Measurements from ENCODE around the gene CWF19L2.
"Not testable (repeated sequence)": the region's sequence is repeated elsewhere in the genome, so short reads cannot be mapped to it uniquely, and the experiment has no call there.

The CWF19L2 gene

DNA sequence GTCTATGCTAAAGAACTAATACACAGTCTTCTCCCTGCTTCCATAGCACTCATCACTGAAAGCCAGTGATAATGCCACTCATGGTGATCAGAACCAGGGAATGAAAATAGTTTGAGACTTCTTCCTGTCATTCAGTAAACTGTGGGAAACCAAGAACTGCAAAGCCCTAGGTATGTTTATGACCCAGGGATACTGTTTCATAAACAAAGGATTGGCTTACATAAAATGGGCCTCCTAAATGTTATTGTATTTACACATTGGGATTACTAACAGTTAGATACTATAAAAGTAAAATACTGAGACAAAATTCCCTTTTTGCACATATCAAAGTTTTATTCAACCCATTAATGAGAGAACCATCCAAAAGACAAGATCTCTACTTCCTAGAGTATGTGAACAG lies 21.3 kb upstream of the CWF19L2 start:
- no peaks in the 10 kb centered on the region for H3K9me3 ChIP-seq (replicated peaks in 1 of 11)
- H3K4me2 ChIP-seq: no peak overlapping the region
- no peak overlapping the region for H3K27ac ChIP-seq
- no peaks in the 10 kb centered on the region for H3K4me1 ChIP-seq
- H3K4me3 ChIP-seq: no peak overlapping the region
- H3K27me3 ChIP-seq: no peaks in the 10 kb centered on the region
- no peaks in the 10 kb centered on the region for H3K36me3 ChIP-seq
- TF ChIP-seq Cebpa-rat (IDR thresholded peaks at IDR 0.05): no peak
- H3K9ac ChIP-seq: no peak overlapping the region
- no peaks in the 10 kb centered on the region for H4K20me1 ChIP-seq

DNA sequence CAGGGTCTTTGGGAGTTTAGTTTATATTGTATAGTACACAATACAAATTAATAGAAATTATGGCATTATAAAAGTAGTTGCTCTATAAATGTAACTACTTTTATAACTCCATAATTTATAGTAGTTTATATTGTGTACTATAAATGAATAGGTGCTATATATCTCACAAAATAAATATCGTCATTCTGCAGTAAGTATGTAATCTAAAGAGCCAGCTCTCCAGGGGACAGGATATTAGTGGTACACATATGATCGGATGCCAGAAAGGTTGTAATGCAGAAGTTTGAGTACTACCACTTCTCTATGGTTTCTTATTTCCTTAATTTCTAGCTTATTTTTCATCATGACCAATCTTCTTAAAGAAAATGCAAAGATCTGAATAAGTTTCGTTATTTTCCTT lies 20.2 kb upstream of the CWF19L2 start:
- no peak overlapping the region for H3K9ac ChIP-seq
- H3K9me3 ChIP-seq (replicated peaks in 1 of 11): no peaks in the 10 kb centered on the region
- no peaks in the 10 kb centered on the region for H3K36me3 ChIP-seq
- H3K27me3 ChIP-seq: no peaks in the 10 kb centered on the region
- no peaks in the 10 kb centered on the region for H3K4me1 ChIP-seq
- no peak overlapping the region for H3K4me2 ChIP-seq
- no peak overlapping the region for H3K4me3 ChIP-seq
- H3K27ac ChIP-seq: no peak overlapping the region
- TF ChIP-seq Cebpa-rat (IDR thresholded peaks at IDR 0.05): no peak
- no peaks in the 10 kb centered on the region for H4K20me1 ChIP-seq

GRCh38 chr11:107473792-107474191 lies 16.2 kb upstream of the CWF19L2 start:
- no peak overlapping the region for H3K9ac ChIP-seq
- no peaks in the 10 kb centered on the region for H4K20me1 ChIP-seq
- H3K36me3 ChIP-seq: no peaks in the 10 kb centered on the region
- H3K4me3 ChIP-seq: no peak overlapping the region
- H3K9me3 ChIP-seq (replicated peaks in 1 of 11): no peaks in the 10 kb centered on the region
- no peak for TF ChIP-seq Cebpa-rat (IDR thresholded peaks at IDR 0.05)
- H3K27ac ChIP-seq: no peak overlapping the region
- H3K27me3 ChIP-seq: no peaks in the 10 kb centered on the region
- H3K4me2 ChIP-seq: no peak overlapping the region
- peaks cover 0 to 3% (median 2%) of the 10 kb centered on the region in 10 experiments; a peak in 10 of 20 replicates for H3K4me1 ChIP-seq

DNA sequence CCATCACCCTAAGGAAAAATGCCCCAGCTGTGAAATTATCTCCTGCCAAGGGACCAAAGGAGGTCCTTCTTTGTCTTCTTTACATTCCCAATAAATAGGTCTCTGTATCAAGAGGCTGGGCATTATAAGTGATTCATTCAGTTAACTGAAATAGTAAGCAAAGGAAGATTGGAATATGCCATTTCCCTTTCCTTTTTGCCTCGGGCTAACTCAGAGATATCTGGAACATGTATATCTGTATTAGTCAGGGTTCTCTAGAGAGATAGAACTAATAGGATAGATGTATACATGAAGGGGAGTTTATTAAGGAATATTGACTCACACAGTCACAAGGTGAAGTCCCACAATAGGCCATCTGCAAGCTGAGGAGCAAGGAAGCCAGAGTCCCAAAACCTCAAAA lies 15.3 kb upstream of the CWF19L2 start:
- Histone ChIP-seq H3K27me3 (no peaks in the 10 kb centered on the region), H3K9me3 (replicated peaks in 1 of 11) (no peaks in the 10 kb centered on the region), H3K36me3 (no peaks in the 10 kb centered on the region), H3K4me2 (no peak overlapping the region), H3K9ac (no peak overlapping the region), H4K20me1 (no peaks in the 10 kb centered on the region), H3K27ac (no peak overlapping the region), H3K4me3 (no peak overlapping the region), H3K4me1 (peaks cover 0 to 9% (median 6%) of the 10 kb centered on the region in 10 experiments; a peak in 11 of 20 replicates)
- no peak for TF ChIP-seq Cebpa-rat (IDR thresholded peaks at IDR 0.05)

GRCh38 chr11:107468596-107468995 lies 11.0 kb upstream of the CWF19L2 start:
- Histone ChIP-seq H3K27ac (peak overlapping the region in 1 of 11 experiments; percentile 5; a peak in 1 of 22 replicates), H3K9ac (no peak overlapping the region)

DNA sequence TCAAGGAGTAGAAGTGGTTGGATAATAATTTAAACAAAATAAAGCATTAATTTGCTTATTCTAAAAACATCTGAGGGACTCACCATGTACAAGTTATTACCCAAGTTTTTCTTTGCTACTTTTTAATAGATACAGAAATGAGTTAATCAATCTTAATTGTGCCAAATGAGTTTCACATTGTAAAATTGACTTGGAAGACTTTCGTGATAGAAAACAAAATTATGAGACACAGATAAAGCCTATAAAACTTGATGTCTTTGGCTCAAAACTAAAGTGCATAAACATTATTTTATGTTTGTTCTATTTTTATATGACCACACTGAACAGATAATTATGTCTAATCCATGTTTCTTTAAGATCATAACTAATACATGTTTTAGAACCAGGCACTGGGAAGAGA lies 10.1 kb upstream of the CWF19L2 start:
- Histone ChIP-seq H3K9ac (no peak overlapping the region), H3K36me3 (no peaks in the 10 kb centered on the region), H3K4me3 (no peak overlapping the region), H3K4me1 (peaks cover 0 to 9% (median 6%) of the 10 kb centered on the region in 10 experiments; a peak in 11 of 20 replicates), H3K27me3 (no peaks in the 10 kb centered on the region), H4K20me1 (no peaks in the 10 kb centered on the region), H3K9me3 (replicated peaks in 1 of 11) (peaks cover 0 to 4% (median 0%) of the 10 kb centered on the region in 11 experiments; a peak in 2 of 22 replicates), H3K4me2 (no peak overlapping the region), H3K27ac (no peak overlapping the region)
- no peak for TF ChIP-seq Cebpa-rat (IDR thresholded peaks at IDR 0.05)

More at GRCh38 chr11:107468596-107468995, 11.0 kb upstream of the CWF19L2 start:
- Histone ChIP-seq H4K20me1 (no peaks in the 10 kb centered on the region), H3K4me3 (no peak overlapping the region), H3K27me3 (no peaks in the 10 kb centered on the region), H3K36me3 (no peaks in the 10 kb centered on the region), H3K4me1 (peaks cover 0 to 9% (median 6%) of the 10 kb centered on the region in 10 experiments; a peak in 11 of 20 replicates), H3K4me2 (peak overlapping the region in 5 of 11 experiments; percentile 5 to 37 (median 17); a peak in 5 of 22 replicates), H3K9me3 (replicated peaks in 1 of 11) (peaks cover 0 to 2% (median 0%) of the 10 kb centered on the region in 11 experiments; a peak in 2 of 22 replicates)
- no peak for TF ChIP-seq Cebpa-rat (IDR thresholded peaks at IDR 0.05)

DNA sequence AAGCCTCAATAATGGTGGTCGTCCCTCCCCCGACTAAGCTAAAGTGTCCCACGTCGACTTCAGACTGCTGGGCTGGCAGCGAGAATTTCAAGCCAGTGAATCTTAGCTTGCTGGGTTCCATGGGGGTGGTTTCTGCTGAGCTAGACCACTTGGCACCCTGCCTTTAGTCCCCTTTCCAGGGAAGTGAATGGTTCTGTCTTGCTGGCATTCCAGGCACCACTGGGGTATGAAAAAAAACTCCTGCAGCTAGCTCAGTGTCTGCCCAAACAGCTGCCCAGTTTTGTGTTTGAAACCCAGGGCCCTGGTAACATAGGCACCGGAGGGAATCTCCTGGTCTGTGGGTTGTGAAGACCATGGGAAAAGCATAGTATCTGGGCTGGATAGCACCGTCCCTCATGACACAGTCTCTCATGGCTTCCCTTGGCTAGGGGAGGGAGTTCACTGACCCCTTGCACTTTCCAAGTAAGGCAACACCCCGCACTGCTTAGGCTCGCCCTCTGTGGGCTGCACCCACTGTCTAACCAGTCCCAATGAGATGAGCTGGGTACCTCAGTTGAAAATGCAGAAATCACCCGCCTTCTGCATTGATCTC lies 8.7 kb upstream of the CWF19L2 start:
- not testable (repeated sequence) for H3K4me3 ChIP-seq

DNA sequence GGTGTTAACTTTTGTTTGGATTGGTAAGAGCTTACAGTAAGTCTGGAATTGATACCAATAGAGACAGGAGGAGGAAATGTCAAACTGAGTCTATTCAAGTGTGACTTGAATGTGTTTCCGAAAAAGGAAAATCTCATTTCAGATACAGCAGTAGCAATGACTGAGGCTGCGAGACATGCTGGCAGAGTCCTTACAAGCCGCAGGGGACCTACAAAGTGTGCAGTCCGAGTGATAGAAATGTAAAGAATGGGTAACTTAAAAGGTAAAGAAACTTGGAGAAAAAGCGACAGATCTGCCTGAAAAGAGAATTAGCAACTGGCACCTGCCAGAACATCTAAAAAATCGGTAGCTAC lies 444 bp downstream of the CWF19L2 start:
- H4K20me1 ChIP-seq: peaks cover 0 to 7% (median 0%) of the 10 kb centered on the region in 11 experiments; a peak in 2 of 22 replicates
- peaks cover 20 to 37% (median 22%) of the 10 kb centered on the region in 11 experiments for H3K36me3 ChIP-seq
- H3K9ac ChIP-seq: peak overlapping the region; percentile 82 to 88 (median 86)
- TF ChIP-seq Cebpa-rat (IDR thresholded peaks at IDR 0.05): no peak
- no peaks in the 10 kb centered on the region for H3K27me3 ChIP-seq
- H3K27ac ChIP-seq: peak overlapping the region; percentile 73 to 88 (median 81)
- H3K4me3 ChIP-seq: peak overlapping the region; percentile 79 to 91 (median 82)
- H3K4me2 ChIP-seq: peak overlapping the region; percentile 73 to 91 (median 86)
- peaks cover 11 to 25% (median 17%) of the 10 kb centered on the region in 10 experiments for H3K4me1 ChIP-seq
- no peaks in the 10 kb centered on the region for H3K9me3 ChIP-seq (replicated peaks in 1 of 11)

More for the DNA sequence above, 8.7 kb upstream of the CWF19L2 start:
- H3K9me3 ChIP-seq (replicated peaks in 1 of 11); H3K36me3 ChIP-seq; H3K27me3 ChIP-seq; H3K27ac ChIP-seq; H3K9ac ChIP-seq; H3K4me1 ChIP-seq; H3K4me2 ChIP-seq; H4K20me1 ChIP-seq: not testable (repeated sequence)

DNA sequence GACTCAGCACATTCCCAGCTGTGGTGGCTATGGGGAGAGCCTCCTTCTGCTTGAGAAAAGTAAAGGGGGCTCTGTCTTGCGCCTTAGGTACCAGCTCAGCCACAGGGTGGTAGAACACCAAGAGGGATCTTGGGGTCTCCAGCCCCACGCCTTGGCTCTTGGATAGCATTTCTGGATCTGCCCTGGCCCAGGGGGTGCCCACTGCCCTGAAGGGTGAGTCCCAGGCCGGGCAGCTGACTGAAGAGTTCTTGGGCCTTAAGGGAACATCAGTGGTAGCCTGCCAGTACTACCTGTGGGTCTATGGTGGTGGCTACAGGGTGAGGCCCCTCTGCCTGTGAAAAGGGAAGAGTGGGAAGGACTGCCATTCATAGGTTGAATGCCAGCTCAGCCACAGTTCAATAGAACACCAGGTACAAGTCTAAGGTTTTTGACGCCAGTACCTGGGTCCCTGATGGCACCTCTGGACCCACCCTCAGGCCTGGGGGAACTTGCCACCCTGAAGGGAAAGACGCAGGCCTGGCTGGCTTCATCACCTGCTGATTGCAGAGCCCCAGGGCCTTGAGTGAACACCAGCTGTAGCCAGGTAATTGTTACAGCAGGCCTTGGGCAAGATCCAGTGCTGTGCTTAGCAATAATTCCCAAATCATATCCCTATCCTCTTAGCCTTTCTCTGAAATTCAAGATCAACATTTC lies 3.9 kb downstream of the CWF19L2 start:
- peaks cover 0 to 7% (median 0%) of the 10 kb centered on the region in 11 experiments; a peak in 3 of 22 replicates for H4K20me1 ChIP-seq
- H3K36me3 ChIP-seq: peaks cover 23 to 56% (median 36%) of the 10 kb centered on the region in 11 experiments
- no peak for TF ChIP-seq Cebpa-rat (IDR thresholded peaks at IDR 0.05)
- no peak overlapping the region for H3K4me2 ChIP-seq
- H3K4me3 ChIP-seq: no peak overlapping the region
- no peaks in the 10 kb centered on the region for H3K27me3 ChIP-seq
- H3K27ac ChIP-seq: no peak overlapping the region
- peaks cover 11 to 25% (median 17%) of the 10 kb centered on the region in 10 experiments for H3K4me1 ChIP-seq
- H3K9me3 ChIP-seq (replicated peaks in 1 of 11): no peaks in the 10 kb centered on the region
- no peak overlapping the region for H3K9ac ChIP-seq

Data from BLaER1 treated with 17β-estradiol and CSF1 and Interleukin-3, amounts not matched to agents 10 nM and 100 nM (cell line).